ENCODE measurements around the gene ICA1. TPM values are rescaled to one million over a fixed set of nuclear protein-coding genes. Genes with fewer than 3 reads are reported as not detected.
"Not testable (repeated sequence)": the region's sequence is repeated elsewhere in the genome, so short reads cannot be mapped to it uniquely, and the experiment has no call there.

ICA1 gene
- total RNA-seq, 2 experiments from 2014 or later = 0.57 to 1.0 TPM

- POLR2A ChIA-PET = no interaction called here
- ATAC-seq (no peak), DNase-seq (no peak)
Measured at GRCh38 chr7:8082762-8083161, 179.2 kb downstream of the ICA1 start.

GRCh38 chr7:8078418-8078817 lies 183.5 kb downstream of the ICA1 start:
- H3K27ac Mint-ChIP-seq = no peak overlapping the region
- no peak for ATAC-seq

More at GRCh38 chr7:8082762-8083161, 179.2 kb downstream of the ICA1 start:
- CTCF ChIA-PET = interaction anchor here (0.6 kb wide), 1 partner anchor 128 kb away, joined by 3 read pairs; no protein-coding TSS in a partner anchor
- Mint-ChIP-seq H3K4me3 (no peak overlapping the region), H3K27me3 (no peaks in the 10 kb centered on the region), H3K4me1 (peaks cover 2% of the 10 kb centered on the region), H3K36me3 (ENCODE audit: low read depth) (peaks cover 10% of the 10 kb centered on the region), H3K27ac (no peak overlapping the region), H3K9me3 (ENCODE audit: low read depth) (no peaks in the 10 kb centered on the region)
- intact Hi-C loops (cut with DNase I, micrococcal nuclease) = no loop called here

GRCh38 chr7:8070451-8071180 lies 191.4 kb downstream of the ICA1 start:
- ATAC-seq (no peak), DNase-seq (no peak)
- ChIA-PET POLR2A (no interaction called here), CTCF (interaction anchor here (0.6 to 1.6 kb wide), 4 partner anchors 11 to 120 kb away, joined by 3 to 6 read pairs (median 3); no protein-coding TSS in a partner anchor)
- no peaks in the 10 kb centered on the region for H3K27me3 Mint-ChIP-seq
- H3K36me3 Mint-ChIP-seq (ENCODE audit: low read depth) = peaks cover 35% of the 10 kb centered on the region
- peaks cover 40% of the 10 kb centered on the region for H3K4me1 Mint-ChIP-seq
- intact Hi-C loops (cut with DNase I, micrococcal nuclease) = no loop called here
- no peak overlapping the region for H3K27ac Mint-ChIP-seq
- no peaks in the 10 kb centered on the region for H3K9me3 Mint-ChIP-seq (ENCODE audit: low read depth)
- no peak overlapping the region for H3K4me3 Mint-ChIP-seq

More at GRCh38 chr7:8078418-8078817, 183.5 kb downstream of the ICA1 start:
- no peak for DNase-seq
- POLR2A ChIA-PET = no interaction called here
- no peak overlapping the region for H3K4me3 Mint-ChIP-seq
- H3K36me3 Mint-ChIP-seq (ENCODE audit: low read depth) = peaks cover 13% of the 10 kb centered on the region
- intact Hi-C loops (cut with DNase I, micrococcal nuclease) = no loop called here
- H3K4me1 Mint-ChIP-seq = no peaks in the 10 kb centered on the region
- H3K27me3 Mint-ChIP-seq = no peaks in the 10 kb centered on the region
- CTCF ChIA-PET = no interaction called here
- no peaks in the 10 kb centered on the region for H3K9me3 Mint-ChIP-seq (ENCODE audit: low read depth)

GRCh38 chr7:8068892-8069686 lies 192.9 kb downstream of the ICA1 start:
- POLR2A ChIA-PET = no interaction called here
- CTCF ChIA-PET = no interaction called here
- H3K27ac Mint-ChIP-seq = no peak overlapping the region
- peaks cover 3% of the 10 kb centered on the region for H3K9me3 Mint-ChIP-seq (ENCODE audit: low read depth)
- no peaks in the 10 kb centered on the region for H3K27me3 Mint-ChIP-seq
- intact Hi-C loops (cut with DNase I, micrococcal nuclease) = no loop called here
- no peak for ATAC-seq
- H3K4me3 Mint-ChIP-seq = no peak overlapping the region
- H3K36me3 Mint-ChIP-seq (ENCODE audit: low read depth) = peaks cover 38% of the 10 kb centered on the region
- no peak for DNase-seq
- peaks cover 47% of the 10 kb centered on the region for H3K4me1 Mint-ChIP-seq

DNA sequence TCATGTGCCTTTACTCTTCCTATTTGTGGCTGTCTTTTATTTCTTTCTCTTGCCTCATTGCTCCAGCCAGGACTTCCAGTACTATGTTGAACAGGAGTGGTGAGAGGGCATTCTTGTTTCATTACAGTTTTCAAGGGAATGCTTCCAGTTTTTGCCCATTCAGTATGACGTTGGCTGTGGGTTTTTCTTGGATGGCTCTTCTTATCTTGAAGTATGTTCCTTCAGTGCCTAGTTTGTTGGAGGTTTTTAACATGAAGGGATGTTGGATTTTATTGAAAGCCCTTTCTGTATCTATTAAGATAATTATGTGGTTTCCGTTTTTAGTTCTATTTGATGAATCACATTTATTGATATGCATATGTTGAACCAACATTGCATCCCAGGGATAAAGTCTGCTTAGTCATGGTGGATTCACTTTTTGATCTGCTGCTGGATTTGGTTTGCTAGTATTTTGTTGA lies 196.6 kb downstream of the ICA1 start:
- Mint-ChIP-seq H3K36me3 (ENCODE audit: low read depth) (peaks cover 48% of the 10 kb centered on the region), H3K4me3 (no peak overlapping the region), H3K27me3 (no peaks in the 10 kb centered on the region), H3K27ac (no peak overlapping the region), H3K4me1 (peaks cover 37% of the 10 kb centered on the region), H3K9me3 (ENCODE audit: low read depth) (peaks cover 5% of the 10 kb centered on the region)
- no peak for DNase-seq
- ChIA-PET CTCF (interaction anchor here (0.8 kb wide), 1 partner anchor 17 kb away, joined by 3 read pairs; no protein-coding TSS in a partner anchor), POLR2A (no interaction called here)
- intact Hi-C loops (cut with DNase I, micrococcal nuclease) = no loop called here
- no peak for ATAC-seq

DNA sequence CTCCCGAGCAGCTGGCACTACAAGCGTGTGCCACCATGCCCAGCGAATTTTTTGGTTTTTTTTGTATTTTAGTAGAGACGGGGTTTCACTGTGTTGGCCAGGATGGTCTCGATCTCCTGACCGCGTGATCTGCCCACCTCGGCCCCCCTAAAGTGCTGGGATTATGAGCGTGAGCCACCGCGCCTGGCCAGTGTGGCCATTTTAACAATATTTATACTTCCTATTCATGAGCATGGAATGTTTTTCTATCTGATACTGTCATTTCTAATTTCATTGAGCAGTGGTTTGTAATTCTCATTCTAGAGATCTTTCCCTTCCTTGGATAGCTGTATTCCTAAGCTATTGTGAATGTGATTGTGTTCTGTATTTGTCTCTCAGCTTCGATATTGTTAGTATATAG lies 197.1 kb downstream of the ICA1 start:
- Mint-ChIP-seq H3K36me3 (ENCODE audit: low read depth) (peaks cover 50% of the 10 kb centered on the region), H3K4me3 (no peak overlapping the region), H3K27ac (no peak overlapping the region), H3K9me3 (ENCODE audit: low read depth) (peaks cover 5% of the 10 kb centered on the region), H3K27me3 (no peaks in the 10 kb centered on the region), H3K4me1 (peaks cover 37% of the 10 kb centered on the region)
- ChIA-PET POLR2A (no interaction called here), CTCF (interaction anchor here (1.8 kb wide), 1 partner anchor 24 kb away, joined by 4 read pairs; no protein-coding TSS in a partner anchor)
- DNase-seq (no peak), ATAC-seq (no peak)
- intact Hi-C loops (cut with DNase I, micrococcal nuclease) = no loop called here

DNA sequence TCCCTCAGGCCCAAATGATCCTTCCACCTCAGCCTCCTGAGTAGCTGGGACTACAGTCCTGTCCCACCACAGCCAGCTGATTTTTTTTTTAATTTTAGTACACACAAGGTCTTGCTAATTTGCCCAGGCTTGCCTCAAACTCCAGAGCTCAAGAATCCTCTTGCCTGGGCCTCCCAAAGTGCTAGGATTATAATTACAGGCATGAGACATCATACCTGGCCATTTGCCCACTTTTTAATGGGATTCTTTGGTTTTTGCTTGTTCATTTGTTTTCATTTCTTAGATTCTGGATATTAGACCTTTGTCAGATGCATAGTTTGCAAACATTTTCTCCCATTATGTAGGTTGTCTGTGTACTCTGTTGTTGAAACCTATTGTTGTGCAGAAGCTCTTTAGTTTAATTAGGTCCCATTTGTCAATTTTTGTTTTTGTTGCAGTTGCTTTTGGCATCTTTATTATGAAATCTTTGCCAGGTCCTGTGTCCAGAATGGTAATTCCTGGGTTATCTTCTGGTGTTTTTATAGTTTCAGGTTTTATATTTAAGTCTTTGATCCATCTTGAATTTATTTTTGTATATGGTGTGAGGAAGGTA lies 198.2 kb downstream of the ICA1 start:
- intact Hi-C loops (cut with DNase I, micrococcal nuclease) = no loop called here
- H3K4me3 Mint-ChIP-seq = no peak overlapping the region
- POLR2A ChIA-PET = interaction anchor here (0.7 kb wide), 1 partner anchor 68 kb away, joined by 3 read pairs; no protein-coding TSS in a partner anchor
- peaks cover 36% of the 10 kb centered on the region for H3K4me1 Mint-ChIP-seq
- ATAC-seq = no peak
- no peak for DNase-seq
- H3K27ac Mint-ChIP-seq = no peak overlapping the region
- CTCF ChIA-PET = interaction anchor here (0.7 to 1.8 kb wide), 4 partner anchors 10 to 280 kb away, joined by 3 to 4 read pairs (median 3); no protein-coding TSS in a partner anchor
- no peaks in the 10 kb centered on the region for H3K27me3 Mint-ChIP-seq
- peaks cover 5% of the 10 kb centered on the region for H3K9me3 Mint-ChIP-seq (ENCODE audit: low read depth)
- peaks cover 52% of the 10 kb centered on the region for H3K36me3 Mint-ChIP-seq (ENCODE audit: low read depth)

DNA sequence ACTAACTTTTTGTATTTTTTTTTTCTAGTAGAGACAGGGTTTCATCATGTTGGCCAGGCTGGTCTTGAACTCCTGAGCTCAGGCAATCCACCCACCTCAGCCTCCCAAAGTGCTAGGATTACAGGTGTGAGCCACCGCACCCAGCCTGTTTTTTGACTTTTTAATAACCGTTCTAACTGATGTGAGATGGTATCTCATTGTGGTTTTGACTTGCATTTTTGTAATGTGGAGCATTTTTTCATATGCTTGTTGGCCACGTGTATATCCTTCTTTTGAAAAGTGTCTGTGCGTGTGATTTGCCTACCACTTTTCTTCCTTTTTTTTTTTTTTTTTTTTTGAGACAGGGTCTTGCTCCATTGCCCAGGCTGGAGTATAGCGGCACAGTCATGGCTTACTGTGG lies 198.7 kb downstream of the ICA1 start:
- CTCF ChIA-PET = interaction anchor here (1.0 to 1.8 kb wide), 3 partner anchors 9 to 126 kb away, joined by 3 to 4 read pairs (median 3); no protein-coding TSS in a partner anchor

More for the DNA sequence above, 198.7 kb downstream of the ICA1 start:
- intact Hi-C loops (cut with DNase I, micrococcal nuclease); ATAC-seq; DNase-seq; H3K4me3 Mint-ChIP-seq; H3K27me3 Mint-ChIP-seq; H3K27ac Mint-ChIP-seq; H3K9me3 Mint-ChIP-seq (ENCODE audit: low read depth): not testable (repeated sequence)
- H3K4me1 Mint-ChIP-seq = peaks cover 32% of the 10 kb centered on the region
- H3K36me3 Mint-ChIP-seq (ENCODE audit: low read depth) = peaks cover 53% of the 10 kb centered on the region
- POLR2A ChIA-PET = interaction anchor here (0.7 kb wide), 1 partner anchor 68 kb away, joined by 3 read pairs; no protein-coding TSS in a partner anchor

Other genes with a start within 250 kb of the ICA1 start
- not detected for gene NXPH1, start 171.4 kb upstream of the ICA1 start, total RNA-seq

Data from activated CD4-positive, alpha-beta T cell treated with anti-CD3 and anti-CD28 coated beads for 36 hours (primary cell).